GM19193 (cell line): Measurements from ENCODE around the gene PPIC.

Experiments used
- POLR2A ChIP-seq: IDR thresholded peaks from 4 replicates; pipeline ENCODE4 v1.6.1; 2011; ENCODE audit not compliant: insufficient read depth, insufficient read length; ENCODE audit errors: extremely low read depth

The PPIC gene

DNA sequence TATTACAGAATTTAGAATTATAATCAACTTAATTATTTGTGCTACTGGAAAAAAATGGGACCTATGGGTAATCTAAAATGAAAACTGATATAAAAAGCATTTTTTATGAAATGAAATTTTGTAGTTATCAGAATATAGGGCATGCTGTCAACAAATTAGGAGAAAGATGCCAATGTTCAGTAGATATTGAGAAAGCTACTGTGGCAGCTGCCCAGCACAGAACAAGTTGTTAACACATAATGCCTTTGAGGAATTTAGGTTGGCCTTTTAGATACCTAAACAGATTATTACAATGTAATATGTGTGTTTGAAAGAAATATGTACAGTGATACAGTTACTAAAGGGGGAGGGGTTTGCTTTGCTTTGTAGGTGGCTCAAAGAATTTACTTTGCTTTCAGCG, 54.1 kb downstream of the PPIC start:
- no peak for TF ChIP-seq POLR2A

DNA sequence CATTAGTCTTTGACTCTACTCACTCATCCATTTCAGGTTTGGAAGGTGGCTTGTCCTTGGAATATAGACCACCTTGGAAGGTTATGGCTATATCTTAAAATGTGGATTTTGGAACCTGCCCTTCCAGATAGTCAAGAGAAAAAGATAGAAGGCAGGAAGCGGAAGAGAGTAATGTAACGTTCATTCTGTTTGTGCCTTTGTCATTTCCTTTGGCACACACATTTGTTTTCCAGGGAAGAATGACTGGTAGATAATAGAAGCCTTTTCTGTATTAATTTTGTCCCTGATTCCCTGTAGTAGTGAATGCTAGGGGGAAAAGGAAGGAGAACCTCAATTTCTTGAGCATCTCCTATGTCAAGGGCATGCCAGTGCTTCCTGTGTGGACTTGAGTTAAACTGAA, 54.7 kb downstream of the PPIC start:
- TF ChIP-seq POLR2A, result no peak

DNA sequence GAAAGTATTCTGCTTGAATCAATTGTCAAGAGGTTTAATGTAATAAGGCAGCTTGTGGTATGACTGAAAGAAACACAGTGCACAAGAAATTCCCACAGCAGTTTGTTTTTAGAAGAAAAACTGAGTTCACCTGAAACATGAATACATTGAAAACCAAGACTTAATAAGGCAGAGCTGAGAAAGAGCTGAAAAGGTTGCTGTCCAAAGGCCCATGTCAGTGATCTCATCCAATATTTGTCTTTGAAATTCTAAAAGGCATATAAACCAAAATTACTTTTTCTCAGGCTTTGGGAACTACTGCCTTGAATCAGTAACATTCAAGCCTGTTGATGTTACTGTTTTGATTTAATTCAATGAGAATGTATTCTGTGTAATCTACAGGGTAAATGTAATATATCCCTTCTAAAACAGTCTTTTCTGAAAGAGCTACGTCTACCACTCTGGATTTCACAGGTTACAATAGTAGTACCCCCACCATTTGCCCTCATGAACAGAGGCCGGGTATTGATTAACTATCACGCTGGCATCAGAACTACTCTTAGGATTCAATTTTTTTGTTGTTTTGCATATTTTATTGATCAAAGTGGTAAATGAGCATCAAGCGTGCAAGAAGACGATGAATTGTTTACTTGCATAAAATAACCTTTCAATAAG, 57.8 kb downstream of the PPIC start:
- TF ChIP-seq POLR2A, result no peak

DNA sequence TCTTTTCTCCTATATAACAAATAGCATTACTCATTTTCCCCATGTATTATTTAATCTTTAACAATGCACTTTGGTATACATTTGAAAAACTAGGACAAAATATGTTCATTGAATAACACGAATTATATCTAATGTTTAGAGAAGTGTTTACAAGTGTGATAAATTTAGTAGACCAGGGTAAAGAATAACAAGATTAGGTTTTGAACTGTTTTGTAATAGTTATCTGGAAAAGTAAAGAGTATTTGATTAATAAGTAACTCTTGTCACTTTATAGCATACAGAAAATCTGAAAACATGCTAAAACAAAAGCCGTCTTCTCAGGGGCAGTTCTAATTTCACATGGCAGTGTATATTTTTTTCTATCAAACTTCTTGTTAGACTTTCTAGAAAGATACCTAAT, 58.5 kb downstream of the PPIC start:
- no peak for TF ChIP-seq POLR2A

DNA sequence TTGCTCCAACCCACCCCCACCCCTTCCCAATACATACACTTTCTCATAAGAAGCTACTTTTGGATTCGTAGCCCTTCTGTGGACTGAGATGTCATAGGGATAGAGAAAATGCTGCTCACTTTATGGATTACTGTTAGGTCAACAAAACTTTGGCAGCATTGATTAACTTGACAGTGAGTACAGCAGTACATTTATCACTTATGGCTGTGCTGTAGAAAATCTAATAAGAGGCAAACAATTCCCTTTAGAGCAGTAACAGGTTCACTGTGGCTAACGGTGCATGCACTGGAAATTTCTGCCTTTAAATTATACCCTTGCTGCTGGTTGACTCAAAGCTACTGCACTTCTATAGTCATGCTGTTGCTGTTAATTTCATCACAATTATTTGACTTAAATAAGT, 59.2 kb downstream of the PPIC start:
- no peak for TF ChIP-seq POLR2A
